Skin of body (tissue), 2 donors: ENCODE results near the gene TCF12. TPM values are rescaled to one million over a fixed set of nuclear protein-coding genes. Genes with fewer than 3 reads are reported as not detected.
"Not testable (repeated sequence)": the region's sequence is repeated elsewhere in the genome, so short reads cannot be mapped to it uniquely, and the experiment has no call there.

Experiments
- DNase-seq: peaks from one replicate; lab custom pipeline; 2025; lab: John Stamatoyannopoulos, UW
- total RNA-seq: library from RNA; depleted of rRNA; stranded (reverse); fragments of >200 nt; gene quantifications from one replicate; pipeline ENCODE4 v1.2.3, GENCODE V29; 2014

TCF12 gene
- total RNA-seq, 1 donor from 2014 or later, result 184 TPM

GRCh38 chr15:57160823-57161560, 242.5 kb downstream of the TCF12 start:
- DNase-seq, result no peak

- DNase-seq, result not testable (repeated sequence)
These were observed 245.8 kb downstream of the TCF12 start for GRCh38 chr15:57164251-57164650.

- DNase-seq, result no peak
These were observed 247.5 kb downstream of the TCF12 start for GRCh38 chr15:57165992-57166391.

- no peak for DNase-seq
These were observed 249.5 kb downstream of the TCF12 start for GRCh38 chr15:57167821-57168395.

GRCh38 chr15:57169643-57170042, 251.2 kb downstream of the TCF12 start:
- no peak for DNase-seq

GRCh38 chr15:57171426-57171825, 253.0 kb downstream of the TCF12 start:
- DNase-seq, result no peak

GRCh38 chr15:57172925-57173324, 254.5 kb downstream of the TCF12 start:
- DNase-seq, result no peak

GRCh38 chr15:57183041-57183440, 264.6 kb downstream of the TCF12 start:
- DNase-seq, result no peak

- DNase-seq, result no peak
These were observed 265.3 kb downstream of the TCF12 start for GRCh38 chr15:57183614-57184344.

GRCh38 chr15:57184502-57184901, 266.1 kb downstream of the TCF12 start:
- DNase-seq, result peak; percentile 20

- no peak for DNase-seq
These were observed 267.1 kb downstream of the TCF12 start for GRCh38 chr15:57185507-57186074.

GRCh38 chr15:57189466-57189865, 271.0 kb downstream of the TCF12 start:
- peak; percentile 28 for DNase-seq

GRCh38 chr15:57190208-57190607, 271.8 kb downstream of the TCF12 start:
- DNase-seq, result no peak

GRCh38 chr15:57193161-57193560, 274.7 kb downstream of the TCF12 start:
- DNase-seq, result no peak

- DNase-seq, result no peak
These were observed 276.9 kb downstream of the TCF12 start for GRCh38 chr15:57195326-57195725.

GRCh38 chr15:57196865-57197264, 278.4 kb downstream of the TCF12 start:
- no peak for DNase-seq

GRCh38 chr15:57198131-57198530, 279.7 kb downstream of the TCF12 start:
- DNase-seq, result no peak

- DNase-seq, result peak; percentile 35
These were observed 280.3 kb downstream of the TCF12 start for GRCh38 chr15:57198654-57199291.

- no peak for DNase-seq
These were observed 283.1 kb downstream of the TCF12 start for GRCh38 chr15:57201578-57201977.

- no peak for DNase-seq
These were observed 285.5 kb downstream of the TCF12 start for GRCh38 chr15:57203906-57204305.

- DNase-seq, result no peak
These were observed 286.8 kb downstream of the TCF12 start for GRCh38 chr15:57205027-57205855.
